MV-4-11 (cell line): ENCODE measurements around the gene C11orf98.
A peak's percentile ranks its signal among the peaks of the same experiment; 100 is the strongest.
"Not testable (repeated sequence)": the region's sequence is repeated elsewhere in the genome, so short reads cannot be mapped to it uniquely, and the experiment has no call there.

Experiments
- DNase-seq: peaks from one replicate; lab custom pipeline; 2025; lab: John Stamatoyannopoulos, UW

The C11orf98 gene

GRCh38 chr11:62682518-62682917 lies 17.5 kb upstream of the C11orf98 start:
- no peak for DNase-seq

GRCh38 chr11:62680825-62681240 lies 15.8 kb upstream of the C11orf98 start:
- peak; percentile 68 for DNase-seq

- peak; percentile 84 for DNase-seq
Observed at GRCh38 chr11:62678770-62679696, 14.0 kb upstream of the C11orf98 start, which contains the start of gene UBXN1. TSS of gene UBXN1 (minus strand) at chr11:62679073. CDS start at chr11:62678923, 150 bp downstream.

- DNase-seq: no peak
Observed at GRCh38 chr11:62678433-62678769, 13.4 kb upstream of the C11orf98 start.

- no peak for DNase-seq
Observed at GRCh38 chr11:62677714-62678113, 12.7 kb upstream of the C11orf98 start.

- DNase-seq: no peak
Observed at GRCh38 chr11:62677156-62677555, 12.1 kb upstream of the C11orf98 start.

GRCh38 chr11:62676698-62677097 lies 11.7 kb upstream of the C11orf98 start:
- no peak for DNase-seq

- DNase-seq: not testable (repeated sequence)
Observed at GRCh38 chr11:62675415-62675814, 10.4 kb upstream of the C11orf98 start.

GRCh38 chr11:62673196-62673525 lies 8.2 kb upstream of the C11orf98 start:
- peak; percentile 40 for DNase-seq

GRCh38 chr11:62671608-62672389 lies 6.8 kb upstream of the C11orf98 start, which contains the start of the genes LBHD1 and UQCC3:
TSS of gene LBHD1 (minus strand) at chr11:62672267. CDS start at chr11:62670031, 2,236 bp downstream.
TSS of gene UQCC3 (plus strand) at chr11:62671673. CDS start at chr11:62671746, 73 bp downstream.
- DNase-seq: peak; percentile 96

- peak; percentile 62 for DNase-seq
Observed at GRCh38 chr11:62671236-62671607, 6.2 kb upstream of the C11orf98 start.

- no peak for DNase-seq
Observed at GRCh38 chr11:62669420-62670161, 4.6 kb upstream of the C11orf98 start.

- DNase-seq: peak; percentile 19
Observed at GRCh38 chr11:62667460-62667859, 2.5 kb upstream of the C11orf98 start.

- DNase-seq: peak; percentile 30
Observed at GRCh38 chr11:62666259-62666926, 1.4 kb upstream of the C11orf98 start.

- DNase-seq: peak; percentile 58
Observed at GRCh38 chr11:62665599-62666258, 719 bp upstream of the C11orf98 start.

GRCh38 chr11:62664405-62665074 lies 470 bp downstream of the C11orf98 start:
- peak; percentile 49 for DNase-seq

GRCh38 chr11:62656796-62657429 lies 8.1 kb downstream of the C11orf98 start:
- peak; percentile 67 for DNase-seq

- no peak for DNase-seq
Observed at GRCh38 chr11:62654297-62654696, 10.7 kb downstream of the C11orf98 start.

GRCh38 chr11:62652161-62653006 lies 12.6 kb downstream of the C11orf98 start:
- DNase-seq: peak; percentile 5
